ENCODE measurements around the gene CCDC57.

CCDC57 gene

DNA sequence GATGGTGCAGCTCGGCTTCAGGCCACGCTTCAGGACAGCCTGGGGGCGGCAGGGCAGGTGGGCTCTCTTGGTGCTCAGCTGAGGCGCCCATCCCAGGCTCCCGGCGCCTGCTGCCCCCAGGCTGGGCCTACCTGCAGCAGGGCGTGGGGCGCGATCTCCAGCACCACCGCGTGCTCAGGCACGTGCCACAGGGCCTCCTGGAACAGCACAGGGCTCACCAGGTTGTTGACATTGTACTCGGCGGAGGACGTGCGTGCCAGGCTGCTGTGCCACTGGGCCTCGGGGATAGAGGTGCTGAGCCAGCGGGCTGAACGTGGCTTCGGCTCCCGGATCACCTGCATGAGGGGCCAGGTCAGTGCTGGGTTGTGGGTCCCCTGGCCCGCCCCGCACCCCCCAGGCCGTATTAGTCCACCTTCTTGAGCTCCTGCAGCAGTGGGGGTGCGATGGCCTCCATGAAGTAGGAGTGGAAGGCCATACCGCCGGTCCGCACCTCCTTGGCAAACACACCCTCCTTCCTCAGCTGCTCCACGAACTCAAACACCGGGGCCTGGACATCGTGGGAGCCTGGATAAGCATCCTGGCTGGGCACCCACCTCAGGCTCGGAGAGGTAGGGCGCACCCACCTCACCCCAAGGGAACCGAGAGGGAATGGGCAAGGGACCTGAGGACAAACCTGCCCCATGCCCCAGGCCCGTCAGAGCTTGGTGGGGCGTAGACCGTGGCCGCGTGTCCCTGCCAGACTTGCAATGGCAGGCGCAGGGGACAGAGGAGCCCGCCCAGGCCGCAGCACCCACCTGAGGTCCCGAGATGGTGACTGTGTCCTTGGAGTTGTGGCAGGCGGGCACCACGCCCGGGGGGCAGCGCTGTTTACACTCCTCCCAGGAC, 123.6 kb downstream of the CCDC57 start:
- DNase-seq, result no peak

DNA sequence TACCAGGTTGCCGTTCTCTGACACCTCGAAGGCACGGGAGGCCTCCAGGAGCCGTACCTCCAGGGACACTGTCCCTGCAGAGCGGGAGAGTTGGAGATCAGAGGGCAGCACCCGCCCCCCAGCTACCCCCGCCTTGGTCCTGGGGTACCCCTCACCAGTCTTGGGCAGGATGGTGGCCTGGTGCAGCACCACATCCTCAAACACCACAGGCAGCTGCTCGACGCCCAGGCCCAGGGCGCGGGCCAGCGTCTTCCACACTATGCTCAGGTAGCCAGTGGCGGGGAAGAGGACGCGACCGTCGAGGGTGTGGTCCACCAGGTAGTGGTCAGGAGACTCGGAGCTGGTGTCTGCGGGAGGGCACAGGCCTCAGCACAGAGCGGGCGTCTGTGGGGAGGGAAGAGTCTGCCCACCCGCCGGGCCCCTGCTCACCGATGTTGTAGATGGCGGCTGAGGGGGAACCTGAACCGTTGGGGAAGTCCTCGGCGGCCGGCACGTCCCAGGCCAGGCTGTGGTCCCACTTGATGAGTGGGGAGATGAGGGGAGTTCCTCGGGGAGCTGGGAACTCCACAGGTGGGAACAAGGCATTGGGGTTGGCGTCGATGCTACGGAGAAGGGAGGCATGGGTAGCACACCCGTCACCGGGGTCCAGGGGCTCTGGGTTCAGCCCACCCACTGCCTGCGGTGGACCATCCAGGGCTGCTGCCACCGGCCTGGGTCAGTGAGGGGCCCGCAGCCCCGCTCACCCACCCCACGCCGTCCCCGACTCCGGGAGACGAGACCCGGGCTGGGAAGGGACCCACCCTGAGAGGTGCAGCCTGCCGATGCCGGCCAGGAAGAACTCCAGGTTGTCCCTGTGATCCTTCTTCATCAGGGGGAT, 124.4 kb downstream of the CCDC57 start:
- DNase-seq, result no peak

DNA sequence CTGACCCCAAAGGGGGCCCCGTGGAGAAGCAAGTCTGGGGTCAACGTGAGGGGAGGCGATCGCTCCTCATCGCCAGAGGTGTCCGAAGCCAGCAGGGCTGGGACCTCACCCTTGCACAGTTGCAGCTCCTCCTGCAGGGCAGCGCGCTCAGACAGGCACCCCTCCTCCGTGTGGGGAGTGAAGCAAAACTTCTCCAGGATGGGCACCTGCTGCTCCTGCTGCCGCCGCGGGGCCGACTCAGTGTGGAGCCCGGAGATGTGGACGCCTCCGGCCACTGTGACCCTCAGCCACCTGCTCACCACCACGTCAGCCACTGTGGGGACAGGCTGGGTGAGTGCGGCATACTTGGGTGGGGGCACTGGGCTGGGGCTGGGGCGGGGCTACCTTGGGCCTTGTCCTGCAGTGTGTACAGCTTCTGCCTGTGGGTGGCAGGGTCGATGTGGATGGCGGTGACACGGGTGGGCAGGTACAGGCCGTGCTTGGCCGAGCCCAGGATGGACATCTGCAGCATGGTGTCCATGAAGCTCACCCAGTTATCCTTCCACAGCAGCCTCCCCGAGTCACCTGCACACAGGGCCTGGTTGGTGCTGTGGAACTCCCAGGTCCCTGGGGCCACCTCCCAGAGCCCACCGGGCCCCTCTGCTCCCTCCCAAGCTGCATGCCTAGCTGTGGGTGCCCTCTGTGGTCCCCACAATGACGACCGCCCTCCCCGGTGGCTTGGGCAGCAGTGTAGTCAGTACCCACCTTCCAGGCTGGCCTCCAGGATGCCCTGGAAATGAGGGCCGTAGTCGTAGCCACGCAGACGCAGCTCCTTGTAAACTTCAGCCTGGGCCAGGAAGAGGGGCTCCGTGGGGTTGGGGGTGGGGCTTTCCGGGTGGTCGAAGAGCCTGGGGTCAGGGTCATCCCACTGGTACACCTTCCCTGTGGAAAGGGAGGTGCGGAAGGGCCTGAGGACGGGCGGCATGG, 125.4 kb downstream of the CCDC57 start:
- DNase-seq, result no peak

DNA sequence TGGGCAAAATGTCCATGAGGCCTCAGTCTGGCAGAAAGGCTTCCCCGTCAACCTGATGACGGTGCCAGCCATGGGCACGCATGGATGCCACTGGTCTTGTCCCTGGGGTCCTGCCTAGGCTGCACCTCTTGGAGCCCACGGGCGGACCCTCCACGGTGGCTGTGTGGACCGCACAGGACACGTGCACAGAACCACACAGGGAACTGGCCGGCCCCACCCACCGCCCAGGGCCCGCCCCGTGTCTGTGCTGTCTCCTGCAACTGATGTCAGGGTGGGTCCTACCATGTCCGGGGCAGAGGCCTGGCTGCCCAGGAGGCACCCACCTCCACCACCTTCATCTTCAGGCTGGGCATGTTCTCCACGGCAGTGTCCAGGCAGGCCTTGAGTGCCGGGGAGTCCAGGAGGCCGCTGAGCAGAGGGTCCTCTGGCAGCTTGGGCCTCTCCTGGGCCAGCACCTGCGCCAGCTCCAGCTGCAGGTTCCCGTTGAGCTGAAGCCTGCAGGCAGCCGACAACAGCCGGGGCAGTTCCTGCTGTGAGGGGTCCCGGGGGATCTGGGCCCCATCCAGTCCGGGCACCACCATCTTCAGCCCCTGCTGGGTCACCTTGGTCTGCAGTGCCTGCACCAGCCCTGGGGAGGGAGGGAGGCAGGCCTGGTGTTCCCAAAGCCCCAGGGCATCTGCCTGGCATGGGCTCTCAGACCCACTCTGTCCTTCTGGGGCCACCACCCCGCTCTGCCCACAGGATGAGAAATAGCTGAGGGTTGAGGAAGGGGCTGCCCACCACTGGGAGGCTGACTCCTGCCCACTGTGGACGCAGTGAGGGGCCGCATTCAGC, 126.5 kb downstream of the CCDC57 start:
- no peak for DNase-seq

DNA sequence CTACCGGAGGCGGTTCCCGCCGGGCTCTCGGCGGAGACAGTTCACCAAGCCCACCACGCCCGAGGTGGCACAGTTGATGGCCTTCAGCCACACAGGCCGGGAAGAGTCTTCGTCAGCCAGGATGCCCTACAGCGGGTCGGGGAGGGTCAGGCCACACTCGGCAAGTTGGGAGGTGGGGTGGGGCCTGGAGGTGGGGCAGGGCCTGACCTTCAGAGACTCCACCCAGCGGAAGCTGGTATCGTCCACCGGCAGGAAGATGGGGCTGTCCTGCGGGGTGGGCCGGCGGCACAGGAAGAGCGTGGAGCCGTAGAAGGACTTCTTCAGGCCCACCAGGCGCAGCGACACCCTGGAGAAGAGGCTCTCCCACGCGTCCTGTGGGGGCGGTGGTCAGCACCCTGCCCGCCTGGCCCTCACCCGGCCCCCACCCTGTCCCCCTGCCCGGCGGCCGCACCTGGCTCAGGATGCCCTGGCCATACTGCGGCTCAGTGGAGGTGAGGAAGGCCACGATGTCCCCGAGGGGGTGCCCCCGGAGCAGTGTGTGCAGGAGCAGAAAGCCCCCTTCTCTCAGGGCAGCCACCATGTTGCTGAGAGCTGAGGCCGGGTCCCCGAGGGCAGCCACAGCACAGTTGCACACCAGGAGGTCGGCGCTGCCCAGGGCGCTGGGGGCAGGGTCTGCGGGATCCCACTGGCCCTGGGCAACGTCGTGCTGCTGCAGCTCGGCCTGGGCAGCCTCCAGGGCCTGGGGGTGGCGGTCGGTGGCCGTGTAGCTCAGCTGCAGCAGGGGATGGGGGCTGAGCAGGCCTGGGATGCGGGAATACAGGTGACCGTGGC, 127.4 kb downstream of the CCDC57 start:
- no peak for DNase-seq

DNA sequence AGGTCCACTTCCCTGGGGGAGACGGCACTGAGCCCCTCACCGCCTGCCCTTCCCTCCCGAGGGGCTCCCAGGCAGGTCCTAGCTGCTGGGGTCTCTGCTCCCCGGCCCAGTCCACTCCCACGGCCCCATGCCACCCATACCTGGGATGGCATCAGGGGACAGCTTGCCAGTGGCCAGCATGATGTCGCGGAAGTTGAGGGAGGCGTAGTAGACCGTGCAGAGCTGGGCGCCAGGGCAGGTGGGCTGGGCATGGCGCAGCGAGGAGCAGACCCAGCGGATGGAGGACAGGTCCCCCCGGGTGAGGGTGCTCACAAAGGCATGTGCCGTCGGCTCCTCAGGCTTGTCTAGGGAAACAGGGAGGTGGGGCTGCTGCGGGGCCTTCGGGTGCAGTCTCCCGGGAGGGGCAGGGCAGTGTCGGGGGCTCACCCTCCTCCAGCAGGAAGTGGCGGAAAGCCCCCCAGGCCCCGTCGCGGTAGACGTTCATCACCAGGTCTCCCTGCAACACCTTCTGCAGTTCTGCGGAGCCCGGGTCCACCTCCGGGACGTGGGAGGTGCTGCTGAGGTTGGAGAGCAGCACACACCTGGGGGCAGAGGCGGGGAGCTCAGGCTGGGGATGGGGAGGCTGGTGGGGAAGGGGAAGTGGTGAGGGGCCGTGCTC, 128.1 kb downstream of the CCDC57 start:
- no peak for DNase-seq

DNA sequence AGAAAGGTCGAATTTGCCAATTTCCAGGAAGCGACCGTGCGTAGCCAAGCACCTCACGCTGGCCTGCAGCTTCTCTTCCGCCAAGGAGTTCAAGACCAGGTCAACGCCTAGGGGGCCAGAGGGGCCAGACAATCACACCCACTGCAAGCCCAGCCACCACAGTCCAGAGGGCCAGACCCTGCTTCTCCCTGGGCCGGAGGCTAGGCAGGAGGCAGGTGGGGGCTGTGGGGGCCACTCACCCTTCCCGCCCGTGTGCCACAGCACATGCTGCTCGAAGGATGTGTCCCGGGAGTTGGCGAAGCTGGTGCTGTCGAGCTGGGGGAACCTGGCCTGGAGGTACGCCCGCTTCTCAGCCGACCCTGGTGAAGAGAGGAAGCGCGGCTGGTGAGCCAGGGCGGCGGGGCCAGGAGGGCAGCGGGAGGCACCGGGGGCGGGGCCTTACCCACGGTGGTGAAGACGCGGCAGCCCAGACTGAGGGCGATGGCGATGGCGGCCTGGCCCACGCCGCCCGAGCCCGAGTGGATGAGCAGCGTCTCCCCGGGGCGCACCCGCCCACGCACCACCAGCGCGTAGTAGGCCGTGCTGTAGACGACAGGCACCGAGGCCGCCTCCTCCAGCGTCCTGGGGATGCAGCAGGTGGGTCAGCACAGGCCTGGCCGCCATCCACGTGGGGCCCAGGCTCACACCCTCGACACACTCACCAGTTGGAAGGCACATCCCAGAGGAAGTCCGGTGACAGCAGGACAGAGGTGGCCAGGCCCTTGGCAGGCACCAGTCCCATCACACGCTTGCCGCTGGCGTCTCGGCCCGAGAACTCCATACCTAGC, 128.9 kb downstream of the CCDC57 start:
- DNase-seq, result no peak

DNA sequence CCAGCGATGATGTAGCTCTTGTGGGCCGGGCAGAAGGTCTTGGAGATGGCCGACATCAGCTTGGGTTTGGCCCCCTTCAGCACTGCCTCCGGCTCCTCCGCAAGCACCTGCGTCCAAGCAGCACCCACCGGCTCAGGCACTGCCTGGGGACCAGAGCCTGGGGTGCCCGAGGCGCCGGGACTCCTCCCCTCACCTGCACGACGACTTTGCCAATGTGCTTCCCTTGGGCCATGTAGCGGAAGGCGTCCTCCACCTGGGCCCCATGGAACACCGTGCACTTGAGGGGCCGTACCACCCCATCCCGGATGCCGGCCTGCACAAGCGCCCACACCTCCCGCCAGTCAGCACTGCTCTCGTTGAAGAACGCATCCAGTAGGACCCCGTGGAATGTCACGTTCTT, 129.6 kb downstream of the CCDC57 start:
- DNase-seq, result no peak

DNA sequence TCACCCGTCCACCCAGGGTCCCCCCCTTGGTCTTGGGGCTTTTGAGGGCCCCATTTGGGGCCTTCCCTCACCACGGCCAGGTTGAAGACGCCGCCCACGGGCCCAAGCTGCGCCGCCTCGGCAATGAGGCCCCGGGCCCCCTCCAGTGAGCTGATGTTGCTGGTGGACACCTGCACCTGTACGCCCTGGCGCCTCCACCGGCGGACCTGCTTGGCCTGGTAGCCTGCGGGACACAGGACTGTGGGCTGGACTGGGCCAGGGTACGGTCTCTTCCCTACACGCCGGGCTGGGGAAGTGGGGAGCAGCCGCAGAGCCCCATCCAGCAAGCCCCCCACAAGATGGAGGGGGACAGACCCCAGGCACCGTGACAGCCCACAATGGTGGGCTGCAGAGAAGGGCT, 130.2 kb downstream of the CCDC57 start:
- DNase-seq, result no peak

DNA sequence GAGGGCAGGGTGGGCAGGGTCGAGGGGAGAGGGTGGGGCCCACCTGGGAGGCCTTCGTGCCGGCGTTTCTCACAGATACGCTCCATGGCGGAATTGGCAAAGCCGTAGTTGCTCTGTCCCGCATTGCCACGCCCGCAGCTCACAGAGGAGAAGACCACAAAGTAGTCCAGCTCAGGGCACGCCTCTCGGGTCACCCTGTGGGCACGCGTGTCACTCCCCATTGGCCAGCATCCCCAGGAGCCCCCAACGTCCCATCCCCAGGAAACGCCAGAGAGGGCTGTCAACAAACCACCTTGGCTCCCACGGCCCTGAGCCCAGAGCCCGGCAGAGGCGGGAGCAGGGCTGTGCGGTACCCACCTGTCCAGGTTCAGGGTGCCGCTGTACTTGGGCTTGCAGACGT, 130.7 kb downstream of the CCDC57 start:
- no peak for DNase-seq

DNA sequence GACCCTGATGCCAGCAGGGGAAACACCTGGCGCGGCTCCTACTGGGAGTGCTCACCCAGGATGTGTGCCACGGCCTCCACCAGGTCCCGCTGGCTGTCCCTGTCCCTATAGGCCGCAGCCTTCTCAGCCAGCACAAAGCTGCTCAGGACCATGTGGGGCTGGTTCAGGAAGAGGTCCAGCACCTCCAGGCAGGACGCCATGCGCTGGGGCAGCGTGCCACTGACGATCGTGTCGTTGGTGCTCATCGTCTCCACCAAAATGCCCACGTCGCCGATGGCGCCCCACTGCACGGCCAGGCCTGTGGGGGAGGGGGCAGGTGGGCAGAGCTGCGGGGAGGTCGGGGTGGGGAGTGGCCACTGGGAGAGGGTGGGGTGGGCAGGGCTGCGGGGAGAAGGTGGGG, 131.1 kb downstream of the CCDC57 start:
- DNase-seq, result no peak

DNA sequence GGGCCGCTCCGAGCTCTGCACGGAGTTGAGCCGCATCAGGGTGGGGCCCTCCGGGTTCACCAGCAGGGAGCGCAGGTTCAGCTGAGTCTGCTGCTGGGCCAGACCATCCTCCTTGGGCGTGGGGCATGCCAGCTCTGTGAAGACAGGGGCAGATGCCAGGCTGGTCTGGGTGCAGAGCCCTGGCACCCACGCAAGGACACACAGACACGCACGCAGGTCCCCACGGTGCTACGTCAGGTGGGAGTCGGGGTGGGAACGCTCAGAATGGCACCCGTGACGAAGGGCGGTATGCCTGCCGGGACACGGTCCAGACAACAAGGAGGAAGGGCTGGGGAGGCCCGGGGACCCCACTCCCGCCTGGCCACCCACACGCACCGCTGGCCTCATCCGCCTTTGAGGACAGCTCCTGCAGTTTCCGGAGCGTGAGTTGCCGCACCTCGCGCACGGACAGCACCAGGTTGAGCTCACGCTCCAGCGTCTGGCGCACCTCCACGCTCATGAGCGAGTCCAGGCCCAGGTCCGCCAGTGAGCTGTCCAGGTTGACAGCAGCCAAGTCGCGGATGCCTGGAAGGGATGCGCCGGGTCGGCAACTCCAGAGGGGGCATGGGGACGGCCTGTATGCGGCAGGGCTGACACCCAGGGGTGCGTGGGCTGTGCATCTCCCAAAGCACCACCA, 131.7 kb downstream of the CCDC57 start:
- DNase-seq, result no peak

DNA sequence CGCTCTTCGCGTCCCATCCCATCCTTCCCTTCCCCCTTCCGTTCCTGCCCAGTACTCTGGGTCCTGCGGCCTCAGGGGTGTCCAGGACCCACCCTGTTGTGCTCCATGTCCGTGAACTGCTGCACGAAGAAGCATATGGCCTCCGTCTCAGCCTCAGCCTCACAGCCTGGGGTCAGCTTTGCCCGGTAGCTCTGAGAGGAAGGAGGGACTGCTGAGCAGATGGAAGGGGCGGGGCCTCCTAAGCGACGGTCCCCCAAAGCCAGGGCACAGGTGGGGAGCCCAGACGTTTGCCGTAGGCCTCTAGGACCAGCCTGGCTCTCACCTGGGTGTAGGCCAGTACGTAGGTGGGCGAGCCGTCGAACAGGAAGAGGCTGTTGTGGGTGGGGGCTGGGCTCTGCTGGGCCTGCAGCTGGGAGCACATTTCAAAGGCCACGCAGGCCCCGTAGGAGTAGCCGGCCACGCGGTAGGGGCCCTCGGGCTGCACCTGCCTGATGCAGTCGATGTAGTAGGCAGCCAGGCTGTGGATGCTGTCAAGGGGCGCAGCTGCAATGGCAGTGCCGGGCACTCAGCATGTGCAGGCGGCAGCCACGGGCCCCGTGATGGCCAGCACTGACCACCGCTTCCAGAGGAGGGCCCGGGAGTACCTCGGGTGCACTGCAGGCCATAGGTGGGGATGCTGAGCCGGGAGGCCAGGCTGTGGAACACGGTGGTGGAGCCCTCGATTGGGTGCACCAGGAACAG, 132.4 kb downstream of the CCDC57 start:
- no peak for DNase-seq

DNA sequence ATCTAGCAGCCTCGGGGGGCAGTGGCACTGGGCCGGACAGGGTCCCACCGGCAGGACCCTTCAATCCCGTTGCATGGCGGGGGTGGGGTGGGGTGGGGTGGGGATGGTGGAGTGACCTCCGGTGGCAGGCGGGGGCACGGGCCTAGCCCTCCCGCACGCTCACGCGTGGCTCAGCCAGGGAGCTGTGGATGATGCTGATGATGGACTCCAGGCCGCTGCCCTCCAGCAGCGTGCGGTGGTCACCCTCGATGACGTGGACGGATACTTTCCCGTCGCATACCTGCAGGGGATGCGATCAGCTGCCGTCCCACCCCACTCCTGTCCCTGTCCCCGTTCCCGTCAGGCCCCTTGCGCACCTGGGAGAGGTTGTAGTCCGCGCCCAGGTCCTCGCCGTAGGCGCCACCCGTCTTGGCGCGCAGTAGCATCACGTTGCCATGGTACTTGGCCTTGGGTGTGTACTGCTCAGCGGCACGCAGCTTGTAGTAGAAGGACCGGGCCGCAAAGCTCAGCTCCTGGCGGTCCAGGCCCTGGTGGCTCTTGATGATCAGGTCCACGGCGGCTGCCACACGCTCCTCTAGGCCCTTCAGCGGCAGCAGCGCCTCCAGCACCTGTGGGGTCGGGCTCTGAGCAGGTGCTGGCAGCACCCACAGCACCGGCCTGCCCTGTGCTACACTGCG, 133.5 kb downstream of the CCDC57 start:
- DNase-seq, result no peak

DNA sequence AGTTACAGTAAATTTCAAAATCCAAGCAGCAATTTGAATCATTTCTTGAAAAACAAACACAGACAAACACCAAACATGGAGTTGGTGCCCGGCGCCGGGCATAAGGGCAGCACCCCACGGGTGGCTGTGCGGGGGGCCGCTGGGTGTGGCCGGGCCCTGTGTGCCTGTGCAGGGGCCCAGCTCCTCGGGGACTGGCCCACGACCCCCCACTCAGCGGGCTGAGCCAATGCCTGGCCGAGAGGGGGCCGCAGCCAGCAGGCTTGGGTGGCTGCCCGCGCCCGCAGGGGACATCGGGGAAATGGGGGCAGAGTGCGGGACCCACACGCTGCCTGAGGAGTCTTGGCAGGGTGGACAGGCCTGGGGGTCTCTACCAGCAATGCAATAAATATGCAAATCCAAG, 134.2 kb downstream of the CCDC57 start:
- no peak for DNase-seq

DNA sequence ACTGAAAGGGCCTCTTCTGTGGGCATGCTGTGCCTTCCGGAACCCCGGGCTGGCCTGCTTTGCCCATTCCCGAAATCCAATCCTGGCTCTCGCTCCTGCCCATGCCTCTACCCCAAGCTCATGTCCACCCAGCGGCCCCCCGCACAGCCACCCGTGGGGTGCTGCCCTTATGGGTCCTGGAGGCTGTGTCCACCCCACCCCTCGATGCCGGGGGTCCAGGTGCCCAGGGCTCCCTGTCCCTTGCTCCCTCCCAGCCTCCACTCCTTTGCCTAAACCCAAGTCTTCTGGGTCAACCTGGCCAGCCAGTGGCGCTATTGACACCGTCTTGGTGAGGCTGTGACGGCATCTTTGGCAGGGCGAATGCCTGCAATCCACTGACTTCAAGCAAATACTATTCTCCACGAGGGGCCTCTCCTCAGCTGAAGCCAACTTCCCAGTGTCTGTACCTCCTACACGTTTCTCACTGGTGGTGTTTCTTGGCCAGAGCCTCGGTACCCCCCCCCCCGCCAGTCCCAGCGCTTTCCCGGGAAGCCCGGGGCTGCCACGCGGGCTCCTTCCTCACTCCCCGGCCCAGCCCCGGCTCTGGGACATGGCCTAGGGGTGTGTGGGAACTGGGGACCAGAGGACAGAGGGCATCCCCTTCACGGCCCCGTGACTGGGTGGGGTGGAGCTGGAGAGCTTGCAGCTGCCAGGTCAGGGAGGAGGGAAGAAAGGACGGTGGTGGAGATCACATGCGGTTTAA, 134.9 kb downstream of the CCDC57 start:
- DNase-seq, result no peak
